Heart left ventricle (tissue), 16 donors: ENCODE measurements around the gene SLC5A10. TPM values are rescaled to one million over a fixed set of nuclear protein-coding genes. Genes with fewer than 3 reads are reported as not detected.

Source experiments
- ATAC-seq, 4 donors: fragments of 200-7000 bp; cut with Tn5 transposase; one replicate each; pipeline ENCODE4 v1.9.1; 2020 to 2022; ENCODE audit warnings: moderate library complexity in 4 of 4, mild to moderate bottlenecking in 3 of 4, moderate number of reproducible peaks in 1 of 4
- DNase-seq, 5 donors: peaks; one replicate each; pipeline ENCODE4 v3.0.0-alpha.2; 2020
- H3K27ac ChIP-seq, 12 donors: fragments of 200-600 bp; sonication (generic) in 4 of 12; one replicate each; pipeline versions ENCODE4 v1.5.0 to v1.8.0; 2016 to 2022; ENCODE audit warnings: mild to moderate bottlenecking in 2 of 12
- H3K27me3 ChIP-seq, 9 donors: fragments of 200-600 bp; sonication (generic) in 2 of 9; one replicate each; pipeline versions ENCODE4 v1.5.1 to v1.8.0; 2016 to 2022; ENCODE audit warnings: mild to moderate bottlenecking in 3 of 9
- H3K36me3 ChIP-seq, 9 donors: fragments of 200-600 bp; sonication (generic) in 2 of 9; one replicate each; pipeline versions ENCODE4 v1.5.0 to v1.8.0; 2018 to 2022; ENCODE audit warnings: mild to moderate bottlenecking in 2 of 9
- H3K4me1 ChIP-seq, 12 donors: fragments of 200-600 bp; sonication (generic) in 4 of 12; one replicate each; pipeline versions ENCODE4 v1.5.0 to v1.8.0; 2016 to 2022; ENCODE audit warnings: mild to moderate bottlenecking in 3 of 12
- H3K4me3 ChIP-seq, 12 donors: fragments of 200-600 bp; sonication (generic) in 4 of 12; one replicate each; pipeline versions ENCODE4 v1.5.0 to v1.8.0; 2017 to 2022; ENCODE audit warnings: mild to moderate bottlenecking in 9 of 12, moderate library complexity in 4 of 12
- H3K9me3 ChIP-seq, 12 donors: fragments of 200-600 bp; sonication (generic) in 4 of 12; one replicate each; pipeline versions ENCODE4 v1.5.0 to v1.8.0; 2016 to 2022; ENCODE audit warnings: mild to moderate bottlenecking in 1 of 12
- POLR2A ChIP-seq, 2 donors: fragments of 450-650 bp; IDR thresholded peaks; one replicate each; pipeline ENCODE4 v1.6.1; 2017; ENCODE audit warnings: antibody characterized with exemption in 2 of 2, mild to moderate bottlenecking in 2 of 2, moderate library complexity in 2 of 2
- WGBS, 4 donors: extraction: QIAGEN DNeasy Blood & Tissue Kit in 2 of 4; methylation state at CpG; one replicate each; pipeline versions ENCODE4 v1.1.5 to v1.1.7; 2013 to 2018; 5-methylcytosine and 5-hydroxymethylcytosine counted together
- intact Hi-C, 10 donors: fragments of 100-400 bp; cut with DNase I; formaldehyde crosslinking; loops; one replicate each; pipeline versions ENCODE4 v1.11.1 to v1.14.2; 2022
- polyA plus RNA-seq, 2 donors: library from polyadenylated mRNA; stranded (reverse); fragments of 200-250 nt; gene quantifications; one replicate each; pipeline ENCODE4 v1.2.3, GENCODE V29; 2013
- total RNA-seq, 9 donors: library from RNA; depleted of rRNA in 2 of 9; stranded (reverse); fragments of >200 nt in 2 of 9; fragmentation: NEBNext Ultra II Directional in 3 of 9; extraction: Animal tissue kit (Norgen Biotek cat#: 25700) in 3 of 9; gene quantifications; one replicate each; pipeline versions ENCODE4 v1.1.0 to v1.2.4, GENCODE V29; 2016 to 2023
- TF ChIP-seq, protein P1 (sequence below), 12 donors: fragments of 200-600 bp; sonication (generic) in 4 of 12; IDR thresholded peaks; one replicate each; pipeline versions ENCODE4 v1.5.0 to v1.8.0; 2018 to 2022; ENCODE audit warnings: antibody characterized with exemption in 12 of 12, mild to moderate bottlenecking in 5 of 12
- donor health status: ischemic (EF 13 %, LVEDD 7.1; RV severe dilation, severe dysfunction).
- donor health status: healthy with polysubstance abuse.
- donor health status: DM: no; HTN: yes; CAD: no.
- donor health status: DM: no; HTN: no; CAD: no.
- donor health status: ischemic (EF 25% LVEDD 6.9; RV normal size, moderate dysfunction).
- donor health status: ischemic (EF 25% LVEDD 5.7; RV mildly dilated, moderate dysfunction).
- donor health status: healthy.
- donor health status: DM: yes; HTN: yes; CAD: no.
- donor health status: ischemic (EF 35%, LVEDD 5.7; RV mildly dilated, moderate dysfunction).
- donor health status: nonischemic (EF 11% LVEDD 7.7; RV severe dilation, severe dysfunction).
- donor health status: DM: yes; HTN: yes; CAD: no.
- donor health status: PGD.
- donor health status: ischemic (EF 29% LVEDD 5.4; RV normal size, mild dysfunction).
- donor health status: nonischemic (EF 23%, LVEDD 6.1; RV moderate dilation, normal function).

SLC5A10 gene
- total and polyA plus RNA-seq, 11 donors: 0.04 to 0.31 (median 0.09) TPM; not detected in 7

DNA sequence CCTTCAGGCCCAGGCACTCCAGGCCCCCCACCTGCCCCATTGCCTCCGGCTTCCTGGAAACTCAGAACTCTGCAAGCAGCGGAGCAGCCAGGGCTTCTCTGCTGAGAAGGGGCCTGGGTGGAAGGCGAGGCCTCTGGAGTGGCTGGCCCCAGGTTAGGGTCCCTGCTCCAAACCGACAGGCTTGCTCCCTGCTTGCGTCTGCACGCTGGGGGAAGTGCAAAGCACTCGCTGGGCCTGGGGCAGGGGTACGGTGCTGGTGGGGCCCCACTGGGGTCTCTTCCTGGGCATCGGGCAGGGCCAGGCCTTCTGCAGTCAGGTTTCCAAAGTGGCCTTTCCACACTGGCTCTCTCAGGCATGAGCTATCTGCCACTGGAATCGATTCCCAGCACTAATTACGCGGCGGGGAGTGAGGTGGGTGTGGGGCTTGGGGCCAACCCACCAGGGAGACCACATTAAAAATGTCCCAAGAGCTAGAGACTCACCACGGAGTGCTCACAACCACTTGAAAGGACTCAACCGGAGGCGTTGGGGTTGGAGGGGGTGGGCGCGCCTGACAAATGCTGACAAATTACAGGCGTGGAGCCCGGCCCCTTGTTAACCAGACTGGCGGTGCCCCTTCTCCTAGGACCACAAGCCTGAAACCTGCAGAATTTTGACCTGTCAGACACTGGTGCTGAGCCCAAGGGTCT, 34.7 kb downstream of the SLC5A10 start:
- intact Hi-C loops: no loop called here
- H3K27ac ChIP-seq: no peak overlapping the region
- WGBS, 4 donors: 86 to 92% (median 89%) methylated on average over 17 to 21 of the region's 21 CpGs
- TF ChIP-seq, protein P1, sequence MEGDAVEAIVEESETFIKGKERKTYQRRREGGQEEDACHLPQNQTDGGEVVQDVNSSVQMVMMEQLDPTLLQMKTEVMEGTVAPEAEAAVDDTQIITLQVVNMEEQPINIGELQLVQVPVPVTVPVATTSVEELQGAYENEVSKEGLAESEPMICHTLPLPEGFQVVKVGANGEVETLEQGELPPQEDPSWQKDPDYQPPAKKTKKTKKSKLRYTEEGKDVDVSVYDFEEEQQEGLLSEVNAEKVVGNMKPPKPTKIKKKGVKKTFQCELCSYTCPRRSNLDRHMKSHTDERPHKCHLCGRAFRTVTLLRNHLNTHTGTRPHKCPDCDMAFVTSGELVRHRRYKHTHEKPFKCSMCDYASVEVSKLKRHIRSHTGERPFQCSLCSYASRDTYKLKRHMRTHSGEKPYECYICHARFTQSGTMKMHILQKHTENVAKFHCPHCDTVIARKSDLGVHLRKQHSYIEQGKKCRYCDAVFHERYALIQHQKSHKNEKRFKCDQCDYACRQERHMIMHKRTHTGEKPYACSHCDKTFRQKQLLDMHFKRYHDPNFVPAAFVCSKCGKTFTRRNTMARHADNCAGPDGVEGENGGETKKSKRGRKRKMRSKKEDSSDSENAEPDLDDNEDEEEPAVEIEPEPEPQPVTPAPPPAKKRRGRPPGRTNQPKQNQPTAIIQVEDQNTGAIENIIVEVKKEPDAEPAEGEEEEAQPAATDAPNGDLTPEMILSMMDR (IDR thresholded peaks at IDR 0.05): no peak
- TF ChIP-seq POLR2A (IDR thresholded peaks at IDR 0.05): no peak
- no peaks in the 10 kb centered on the region for H3K27me3 ChIP-seq
- no peaks in the 10 kb centered on the region for H3K4me1 ChIP-seq
- H3K9me3 ChIP-seq: no peaks in the 10 kb centered on the region
- ATAC-seq (no peak), DNase-seq (no peak)
- no peak overlapping the region for H3K4me3 ChIP-seq
- no peaks in the 10 kb centered on the region for H3K36me3 ChIP-seq

DNA sequence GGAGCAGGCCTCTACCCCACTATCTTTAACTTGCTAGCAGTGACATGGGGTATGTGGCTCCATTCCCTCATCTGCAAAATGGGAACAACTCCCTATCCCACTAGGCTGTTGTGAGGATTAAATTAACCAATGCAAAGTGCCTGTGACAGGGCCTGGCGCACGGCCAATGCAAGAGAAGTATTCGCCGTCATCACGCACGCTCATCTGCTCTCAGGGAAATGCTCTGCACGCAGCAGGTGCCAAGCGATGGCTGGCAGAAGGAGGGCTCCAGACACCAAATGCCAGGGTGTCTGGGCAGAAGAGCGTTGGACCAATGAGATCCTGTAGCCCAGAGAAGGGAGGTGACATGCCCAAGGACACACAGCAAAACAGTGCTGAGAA, 35.3 kb downstream of the SLC5A10 start:
- intact Hi-C loops: no loop called here

DNA sequence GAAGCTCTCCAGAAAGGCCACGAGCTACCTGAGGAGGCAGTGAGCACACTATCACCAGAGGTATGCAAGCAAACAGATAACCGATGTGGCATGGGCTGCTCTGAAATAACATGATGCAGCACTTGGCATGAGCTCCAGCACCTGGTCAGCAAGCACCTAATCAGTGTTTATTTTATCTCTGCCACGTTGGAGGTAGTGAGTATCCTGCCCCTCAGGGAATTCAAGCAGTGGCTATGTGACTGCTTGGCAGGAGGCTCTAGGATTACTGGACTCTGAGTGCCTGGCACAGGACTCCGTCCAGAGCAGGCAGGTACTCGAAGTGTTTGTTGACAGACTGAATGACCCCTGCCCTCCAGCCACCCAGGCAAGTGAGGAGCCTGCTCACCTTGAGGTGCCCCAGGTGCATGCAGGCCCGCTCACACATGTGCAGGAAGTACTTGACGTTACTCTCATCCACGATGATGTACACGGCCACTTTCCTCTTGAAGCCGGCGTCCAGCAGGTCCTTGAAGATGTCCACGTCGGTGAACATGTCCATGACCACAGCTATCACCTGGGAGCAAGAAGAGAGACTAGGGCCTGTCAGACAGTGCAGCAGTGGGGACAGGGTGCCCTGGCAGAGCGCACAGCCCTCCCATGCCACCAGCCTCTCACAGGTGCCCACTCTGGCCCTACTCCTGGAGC, 36.0 kb downstream of the SLC5A10 start:
- no peak for DNase-seq
- ATAC-seq: no peak
- TF ChIP-seq, protein P1 (IDR thresholded peaks at IDR 0.05): no peak
- no peak for TF ChIP-seq POLR2A (IDR thresholded peaks at IDR 0.05)
- no peak overlapping the region for H3K27ac ChIP-seq
- intact Hi-C loops: no loop called here
- H3K4me1 ChIP-seq: peaks cover 0 to 8% (median 0%) of the 10 kb centered on the region in 12 donors
- no peaks in the 10 kb centered on the region for H3K27me3 ChIP-seq
- WGBS, 4 donors: 67 to 79% (median 75%) methylated on average over 13 to 14 of the region's 14 CpGs
- no peaks in the 10 kb centered on the region for H3K9me3 ChIP-seq
- no peaks in the 10 kb centered on the region for H3K36me3 ChIP-seq
- no peak overlapping the region for H3K4me3 ChIP-seq

More for the DNA sequence above, 35.3 kb downstream of the SLC5A10 start:
- H3K4me3 ChIP-seq: no peak overlapping the region
- H3K36me3 ChIP-seq: no peaks in the 10 kb centered on the region
- ATAC-seq: no peak
- TF ChIP-seq POLR2A (IDR thresholded peaks at IDR 0.05): no peak
- TF ChIP-seq, protein P1 (IDR thresholded peaks at IDR 0.05): no peak
- no peaks in the 10 kb centered on the region for H3K9me3 ChIP-seq
- H3K27me3 ChIP-seq: no peaks in the 10 kb centered on the region
- no peak overlapping the region for H3K27ac ChIP-seq
- H3K4me1 ChIP-seq: peaks cover 0 to under 1% (median 0%) of the 10 kb centered on the region in 12 donors
- 82 to 92% (median 85%) methylated on average over 9 of the region's 9 CpGs for WGBS, 4 donors
- DNase-seq: no peak

DNA sequence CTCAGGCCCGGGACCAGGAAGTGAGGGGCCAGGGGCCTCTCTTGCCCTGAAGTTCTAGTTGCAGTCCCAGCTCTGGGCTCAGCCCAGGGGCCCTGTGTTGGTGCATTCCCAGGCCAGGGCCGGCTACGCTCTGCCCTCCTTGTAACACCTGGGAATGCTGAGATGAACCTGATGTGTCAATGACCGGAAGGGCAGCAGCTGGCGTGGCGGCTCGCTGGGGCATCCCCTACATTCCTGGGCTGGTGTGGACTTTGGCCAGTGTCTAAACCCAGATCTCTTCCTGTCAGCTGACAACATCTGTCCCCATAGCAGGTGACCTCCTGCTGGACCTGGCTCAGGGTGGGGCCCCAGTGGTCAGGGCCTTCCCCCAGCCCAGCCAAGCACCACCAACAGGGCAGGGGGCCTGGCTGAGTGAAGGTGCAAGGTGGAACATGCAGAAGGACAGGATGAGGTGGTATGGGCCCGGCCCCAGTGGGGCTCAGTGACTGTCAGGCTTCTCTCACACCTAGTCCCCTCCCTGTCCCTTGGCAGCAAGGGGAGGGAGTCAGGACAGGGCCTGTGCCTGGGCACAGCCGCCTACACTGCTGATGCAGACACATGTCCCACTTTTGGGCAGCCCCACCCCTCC, 36.7 kb downstream of the SLC5A10 start:
- WGBS, 4 donors: 81 to 92% (median 89%) methylated on average over 7 to 9 of the region's 9 CpGs
- TF ChIP-seq, protein P1 (IDR thresholded peaks at IDR 0.05): no peak
- no peak for TF ChIP-seq POLR2A (IDR thresholded peaks at IDR 0.05)
- no peak overlapping the region for H3K4me3 ChIP-seq
- no peaks in the 10 kb centered on the region for H3K36me3 ChIP-seq
- no peak for DNase-seq
- H3K27me3 ChIP-seq: no peaks in the 10 kb centered on the region
- peaks cover 0 to 9% (median 0%) of the 10 kb centered on the region in 12 donors for H3K4me1 ChIP-seq
- intact Hi-C loops: no loop called here
- peak in 1 of 4 donors; percentile 18 for ATAC-seq
- no peaks in the 10 kb centered on the region for H3K9me3 ChIP-seq
- H3K27ac ChIP-seq: no peak overlapping the region
